Stimulated activated naive CD8-positive, alpha-beta T cell treated with anti-CD3 and anti-CD28 coated beads, Interleukin-15, Interleukin-2, amounts not matched to agents 100 U/mL and 50 U/mL, for 24 hours (primary cell): Measurements from ENCODE around the gene PRG2.

Experiments used
- ATAC-seq: fragments of 150-1000 bp; cut with Tn5 transposase; one replicate; pipeline ENCODE4 v1.10.0; 2021
- DNase-seq: peaks from one replicate; pipeline ENCODE4 v3.0.0; 2021

The PRG2 gene, protein sequence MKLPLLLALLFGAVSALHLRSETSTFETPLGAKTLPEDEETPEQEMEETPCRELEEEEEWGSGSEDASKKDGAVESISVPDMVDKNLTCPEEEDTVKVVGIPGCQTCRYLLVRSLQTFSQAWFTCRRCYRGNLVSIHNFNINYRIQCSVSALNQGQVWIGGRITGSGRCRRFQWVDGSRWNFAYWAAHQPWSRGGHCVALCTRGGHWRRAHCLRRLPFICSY

DNA sequence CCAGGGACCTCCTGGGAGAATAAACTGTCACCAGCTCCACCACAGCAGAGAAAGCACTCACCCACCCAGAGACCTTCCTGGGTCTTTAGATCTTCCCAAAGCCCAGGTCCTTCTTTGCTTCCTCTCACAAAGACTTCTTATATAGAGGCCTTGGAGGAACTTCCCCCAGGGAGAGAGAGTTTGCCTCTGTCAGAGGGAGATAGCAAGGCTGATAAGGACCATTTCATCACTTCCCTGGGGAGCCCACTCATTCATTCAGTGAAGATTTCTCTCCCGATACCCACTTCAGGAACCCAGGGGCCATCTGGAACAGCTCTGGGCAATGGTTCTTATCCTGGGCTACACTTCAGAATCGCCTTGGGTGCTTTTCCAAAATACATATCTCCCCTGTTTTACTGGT lies at the start of gene PRG2:
TSS of gene PRG2 (minus strand) at position 116 of the 400 bp plus-strand sequence. CDS start 706 bp downstream, outside the sequence.
- DNase-seq (no peak), ATAC-seq (no peak)

DNA sequence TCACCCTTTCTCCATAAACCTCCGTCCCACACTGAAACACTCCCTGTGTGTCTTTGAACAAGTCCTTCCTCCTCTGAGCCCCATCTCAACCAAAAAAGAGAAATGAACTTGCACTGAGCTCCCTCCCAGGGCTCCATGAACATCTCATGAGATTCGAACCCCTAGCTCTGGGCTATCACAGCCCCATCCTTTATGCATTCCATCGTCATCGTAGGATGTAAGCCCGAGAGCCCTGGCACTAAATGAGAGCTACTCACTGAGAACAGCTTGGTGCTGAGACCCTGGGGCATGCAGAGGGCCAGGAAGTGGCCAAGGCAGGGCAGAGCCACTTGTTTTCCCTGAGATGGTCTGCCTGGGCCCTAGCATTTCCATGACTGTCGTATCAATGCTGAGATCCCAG lies 49.3 kb upstream of the PRG2 start:
- DNase-seq (no peak), ATAC-seq (no peak)

DNA sequence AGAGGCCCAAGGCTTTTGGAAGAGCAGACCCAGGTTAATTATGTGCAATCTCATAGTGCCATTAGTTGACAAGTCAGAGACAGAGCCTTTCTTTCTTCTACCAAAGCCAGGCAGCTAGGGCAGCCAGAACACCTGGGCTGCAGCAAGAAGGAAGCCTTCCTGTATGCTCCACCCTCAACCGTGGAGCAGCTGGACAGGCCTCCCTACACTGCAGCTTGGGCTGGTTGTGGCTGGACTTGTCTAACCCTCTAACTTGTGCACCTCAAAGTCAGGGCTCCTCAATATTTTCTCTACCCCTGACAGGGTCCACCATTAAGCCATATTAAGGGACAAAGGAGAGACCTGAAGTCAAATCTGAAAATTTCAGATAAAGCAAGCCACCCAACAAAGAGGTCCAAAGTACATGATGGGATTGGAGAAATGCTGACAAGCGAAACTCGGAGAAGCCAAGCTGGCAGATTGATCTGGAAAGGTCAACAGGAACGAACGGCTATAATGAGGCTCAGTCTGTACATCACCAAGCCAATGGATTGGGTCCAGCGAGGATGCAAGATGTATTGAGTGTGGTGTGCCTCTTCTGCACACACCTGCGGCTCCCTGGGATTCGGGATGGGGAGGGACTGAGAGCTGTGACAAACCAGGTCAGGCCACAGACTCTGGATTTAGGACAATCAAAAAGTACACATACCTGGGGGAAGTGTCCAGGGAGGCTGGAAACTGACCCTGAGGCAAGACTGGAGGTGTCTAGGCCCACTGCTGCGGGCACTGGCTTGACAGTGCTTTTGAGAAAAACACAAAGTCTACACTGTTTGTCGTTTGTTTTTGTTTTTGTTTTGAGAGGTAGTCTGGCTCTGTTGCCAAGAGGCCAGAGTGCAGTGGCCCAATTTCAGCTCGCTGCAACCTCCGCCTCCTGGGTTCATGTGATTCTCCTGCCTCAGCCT lies 48.2 kb upstream of the PRG2 start:
- ATAC-seq: no peak

DNA sequence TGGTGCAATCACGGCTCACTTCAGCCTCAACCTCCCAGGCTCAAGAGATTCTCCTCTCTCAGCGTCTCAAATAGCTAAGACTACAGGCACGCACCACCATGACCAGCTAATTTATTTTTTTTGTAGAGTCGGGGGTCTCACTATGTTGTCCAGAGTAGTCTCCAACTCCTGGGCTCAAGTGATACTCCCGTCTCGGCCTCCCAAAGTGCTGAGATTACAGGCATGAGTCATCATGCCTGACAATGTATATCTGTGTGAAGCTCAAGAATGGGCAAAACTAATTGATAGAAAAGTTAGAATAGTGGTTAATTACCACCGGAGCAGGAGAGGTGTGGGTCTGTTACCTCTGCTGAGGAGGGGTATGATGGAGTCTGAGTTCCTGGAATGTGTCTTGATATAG lies 45.6 kb upstream of the PRG2 start:
- DNase-seq (no peak), ATAC-seq (no peak)

More for the DNA sequence above, 48.2 kb upstream of the PRG2 start:
- DNase-seq: no peak

DNA sequence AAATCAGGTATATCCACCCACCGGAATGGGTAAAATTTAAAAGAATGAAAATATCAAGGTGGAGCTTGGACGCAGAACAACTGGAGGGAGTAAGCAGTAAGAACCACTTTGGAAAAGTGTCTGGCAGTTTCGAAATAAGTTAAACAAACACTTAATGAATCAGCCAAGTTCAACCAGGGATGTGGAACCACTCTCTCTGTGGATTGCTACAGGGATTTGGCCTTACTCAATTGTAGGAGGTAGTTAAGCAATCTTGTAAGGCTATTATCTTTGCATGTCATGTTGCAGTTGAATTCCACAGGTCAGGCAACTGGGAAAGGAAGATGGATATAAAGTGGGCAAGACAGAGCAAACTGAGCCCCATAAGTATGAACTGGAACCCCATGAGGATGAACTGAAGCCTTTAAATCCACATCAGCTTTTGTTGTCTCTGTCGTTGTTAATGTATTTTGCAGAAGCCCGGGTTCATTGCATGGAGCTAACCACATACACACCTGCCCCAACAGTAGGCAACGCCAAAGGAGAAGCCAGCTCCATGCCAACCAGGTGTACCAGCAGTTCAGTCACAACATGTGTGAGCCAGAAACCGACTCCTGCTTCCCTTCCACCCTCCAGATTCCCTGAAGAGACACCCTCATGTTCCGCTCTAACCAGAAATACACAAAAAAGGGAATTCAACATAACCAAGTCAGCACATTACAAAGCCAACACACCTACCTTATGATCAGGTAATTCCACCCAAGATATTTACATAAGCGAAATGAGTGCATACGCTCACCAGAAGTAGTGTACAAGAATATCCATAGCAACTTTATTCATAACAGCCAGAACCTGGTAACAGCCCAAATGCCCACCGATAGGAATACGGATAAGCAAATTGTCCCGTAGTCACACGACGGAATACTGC lies 44.4 kb upstream of the PRG2 start:
- no peak for DNase-seq

DNA sequence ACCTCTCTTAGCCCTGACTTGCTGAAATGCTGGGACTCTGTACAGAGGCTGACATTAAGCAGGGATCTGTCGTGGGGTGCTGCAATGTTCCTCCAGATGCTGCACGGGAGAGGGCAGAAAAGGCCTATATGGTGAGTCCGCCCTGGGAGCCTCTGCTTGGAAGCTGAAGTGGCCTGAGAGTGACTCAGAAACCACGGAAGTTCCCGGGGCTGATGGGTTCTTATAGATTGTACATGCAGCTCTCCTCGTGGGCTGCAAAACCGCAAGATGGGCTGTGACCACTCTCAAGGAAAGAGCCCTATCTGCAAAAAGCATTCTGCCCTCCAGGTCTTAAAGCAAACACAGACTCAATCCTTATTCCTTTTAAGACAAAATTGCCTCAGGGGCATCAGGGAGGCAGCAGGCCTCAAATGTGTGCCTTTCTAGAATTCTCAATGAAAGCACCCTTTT lies 42.3 kb upstream of the PRG2 start:
- DNase-seq: peak; percentile 54
- ATAC-seq: peak; percentile 77

More for the DNA sequence above, 44.4 kb upstream of the PRG2 start:
- ATAC-seq: no peak

DNA sequence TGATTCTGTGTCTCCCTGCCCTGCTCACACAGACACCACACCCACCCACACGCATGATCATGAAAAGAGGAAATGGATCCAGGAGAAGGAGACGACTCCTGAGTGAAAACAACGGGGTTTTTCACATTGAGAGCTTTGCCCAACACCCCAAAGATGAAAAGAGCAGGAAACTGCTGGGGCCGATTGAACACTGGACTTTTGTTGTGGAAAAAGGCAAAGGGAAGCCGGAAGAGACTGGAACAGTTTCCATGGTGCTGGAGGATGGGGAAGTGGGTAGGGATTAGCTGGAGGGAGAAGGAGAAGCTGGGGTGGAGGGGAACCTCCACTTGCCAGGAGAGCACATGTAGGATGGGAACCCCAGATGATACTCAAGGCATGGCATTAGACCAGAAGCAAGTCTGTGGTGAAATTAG lies 41.7 kb upstream of the PRG2 start:
- DNase-seq (no peak), ATAC-seq (no peak)

DNA sequence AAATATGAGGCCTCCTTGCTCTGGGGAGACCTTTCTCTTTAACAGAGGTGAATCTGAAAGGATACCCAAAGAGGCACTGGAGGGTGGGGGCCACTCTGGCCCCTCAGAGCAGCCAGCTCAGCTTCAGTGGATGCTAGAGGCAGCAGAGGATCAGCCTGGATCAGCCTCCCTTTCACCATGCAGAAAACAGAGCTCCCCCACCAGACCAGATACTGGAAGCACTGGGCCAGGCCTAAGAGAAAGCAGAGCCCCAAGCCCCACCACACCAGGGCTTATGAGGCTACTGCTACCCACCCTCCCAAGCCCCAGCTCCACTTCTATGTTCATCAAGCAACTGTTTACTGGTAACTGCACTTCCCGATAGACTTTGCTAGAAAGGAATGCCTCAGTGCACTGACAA lies 40.5 kb upstream of the PRG2 start:
- ATAC-seq: no peak
- DNase-seq: no peak

DNA sequence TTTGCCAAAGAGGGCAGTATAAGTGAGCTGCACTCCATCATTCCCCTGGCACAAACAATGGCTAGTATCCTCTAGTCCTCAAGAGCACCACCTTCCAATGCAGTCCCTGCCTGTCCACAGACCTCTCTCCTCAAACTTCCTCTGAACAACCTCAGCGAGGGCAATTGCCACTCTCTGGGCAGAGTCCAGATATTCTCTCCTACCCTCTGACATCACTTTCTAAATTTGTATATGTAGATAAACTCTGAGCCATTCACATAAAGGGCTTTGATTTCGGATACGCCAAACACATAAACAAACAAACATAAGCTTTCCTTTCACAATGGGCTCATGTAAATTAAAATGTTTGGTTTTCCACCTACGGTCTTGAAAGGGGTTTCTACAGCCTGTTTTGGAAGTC lies 39.5 kb upstream of the PRG2 start:
- no peak for ATAC-seq
- DNase-seq: no peak

DNA sequence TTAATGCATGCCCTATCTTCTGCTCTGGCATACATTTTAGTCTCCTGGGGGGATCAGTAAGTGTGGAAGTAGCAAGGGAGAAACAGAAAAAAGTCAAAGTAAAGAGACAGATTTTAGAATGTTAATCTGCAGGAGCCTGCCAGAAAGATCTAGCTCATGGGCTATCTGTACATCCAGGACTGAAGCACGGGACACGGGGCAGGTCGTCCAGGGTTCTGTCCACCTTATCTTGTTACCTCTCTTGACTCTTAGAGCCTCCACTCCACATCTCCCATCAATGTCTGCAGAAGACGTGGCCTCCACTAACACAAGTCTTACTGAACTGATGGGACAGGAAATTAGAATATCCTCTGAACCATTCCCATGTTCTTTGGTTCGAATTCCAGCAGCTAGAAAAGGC lies 38.2 kb upstream of the PRG2 start:
- ATAC-seq: no peak

DNA sequence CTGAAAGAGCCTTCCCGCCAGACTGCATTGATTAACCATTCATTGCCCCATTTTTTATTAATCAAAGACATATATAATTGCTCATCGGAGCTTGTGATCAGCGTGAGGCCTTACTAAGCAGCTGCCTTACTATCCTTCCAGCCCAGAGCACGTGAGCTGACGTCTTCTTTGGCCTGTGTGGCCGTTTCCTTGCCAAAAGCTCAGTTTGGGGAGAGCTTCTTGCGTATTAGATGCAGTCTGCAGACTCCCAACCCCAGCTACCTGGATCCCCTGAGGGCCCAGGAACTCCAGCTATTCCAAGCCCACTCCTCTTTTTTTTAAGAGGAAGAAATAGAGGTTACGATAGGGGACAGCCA lies 37.3 kb upstream of the PRG2 start:
- ATAC-seq: no peak
- DNase-seq: no peak

More for the DNA sequence above, 38.2 kb upstream of the PRG2 start:
- no peak for DNase-seq

DNA sequence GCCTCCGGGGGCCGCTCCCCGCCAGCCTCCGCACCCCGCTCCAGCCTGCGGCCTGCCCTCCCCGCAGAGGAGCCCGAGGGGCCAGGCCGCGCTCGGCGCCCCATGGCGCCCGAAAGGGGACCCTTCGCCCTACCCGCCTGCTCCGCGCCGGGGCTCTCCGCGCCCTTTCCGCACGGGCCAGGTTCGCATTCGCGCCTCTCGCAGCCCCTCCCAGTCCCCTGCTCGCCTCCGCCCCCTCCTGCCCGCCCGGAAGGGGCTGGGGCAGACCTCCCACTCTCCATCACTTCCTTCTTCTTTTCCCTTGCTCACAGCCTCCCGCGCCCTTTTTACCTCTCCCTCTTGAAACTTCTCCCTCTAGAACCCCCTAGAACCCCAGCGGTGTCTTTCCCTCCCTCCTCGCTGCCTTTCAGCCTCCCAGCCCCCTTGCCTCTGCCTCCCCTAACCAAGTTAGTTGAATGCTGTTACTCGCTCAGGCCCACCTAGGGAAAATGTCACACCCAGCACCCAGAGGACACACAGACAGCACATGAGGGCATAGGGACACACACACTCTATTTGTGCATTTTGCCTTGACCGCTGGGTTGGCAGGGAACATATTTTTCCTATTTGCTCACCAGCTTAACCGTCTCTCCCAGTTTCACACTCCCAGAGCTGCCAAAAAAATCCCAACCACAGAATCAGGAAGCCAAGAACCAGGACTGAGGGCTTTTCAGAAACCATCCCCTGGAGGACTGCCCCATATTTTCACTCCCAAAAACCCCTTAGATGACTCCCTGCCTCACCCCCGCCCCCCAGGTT lies 36.7 kb upstream of the PRG2 start, which contains the start of gene SLC43A3:
TSS of gene SLC43A3 (minus strand) at position 193 of the 798 bp plus-strand sequence. CDS start 949 bp downstream, outside the sequence.
- ATAC-seq (peak; percentile 74), DNase-seq (peak; percentile 89)

DNA sequence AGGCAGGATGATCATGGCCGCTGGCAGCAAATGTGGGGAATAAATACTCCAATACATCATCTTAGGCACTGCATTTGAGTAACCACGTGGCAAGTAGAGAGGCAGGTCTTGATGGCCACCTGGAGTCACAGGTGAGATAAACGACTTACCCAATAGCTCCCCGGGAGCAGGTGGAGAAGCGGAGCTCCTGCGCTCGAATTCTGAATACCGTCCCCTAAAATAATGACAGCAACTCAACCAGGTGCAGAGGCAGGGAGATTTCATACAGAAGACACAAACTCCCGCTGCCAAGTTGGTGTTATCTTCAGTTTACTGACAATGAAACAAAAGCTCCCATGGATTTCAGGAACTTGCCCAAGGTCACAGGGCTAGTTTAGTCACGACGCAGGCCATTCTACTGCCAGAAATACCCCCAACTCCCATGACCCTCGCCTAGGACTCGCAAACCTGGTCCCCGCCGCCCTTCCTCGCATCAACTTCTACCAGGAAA lies 36.0 kb upstream of the PRG2 start:
- no peak for DNase-seq
- ATAC-seq: no peak

DNA sequence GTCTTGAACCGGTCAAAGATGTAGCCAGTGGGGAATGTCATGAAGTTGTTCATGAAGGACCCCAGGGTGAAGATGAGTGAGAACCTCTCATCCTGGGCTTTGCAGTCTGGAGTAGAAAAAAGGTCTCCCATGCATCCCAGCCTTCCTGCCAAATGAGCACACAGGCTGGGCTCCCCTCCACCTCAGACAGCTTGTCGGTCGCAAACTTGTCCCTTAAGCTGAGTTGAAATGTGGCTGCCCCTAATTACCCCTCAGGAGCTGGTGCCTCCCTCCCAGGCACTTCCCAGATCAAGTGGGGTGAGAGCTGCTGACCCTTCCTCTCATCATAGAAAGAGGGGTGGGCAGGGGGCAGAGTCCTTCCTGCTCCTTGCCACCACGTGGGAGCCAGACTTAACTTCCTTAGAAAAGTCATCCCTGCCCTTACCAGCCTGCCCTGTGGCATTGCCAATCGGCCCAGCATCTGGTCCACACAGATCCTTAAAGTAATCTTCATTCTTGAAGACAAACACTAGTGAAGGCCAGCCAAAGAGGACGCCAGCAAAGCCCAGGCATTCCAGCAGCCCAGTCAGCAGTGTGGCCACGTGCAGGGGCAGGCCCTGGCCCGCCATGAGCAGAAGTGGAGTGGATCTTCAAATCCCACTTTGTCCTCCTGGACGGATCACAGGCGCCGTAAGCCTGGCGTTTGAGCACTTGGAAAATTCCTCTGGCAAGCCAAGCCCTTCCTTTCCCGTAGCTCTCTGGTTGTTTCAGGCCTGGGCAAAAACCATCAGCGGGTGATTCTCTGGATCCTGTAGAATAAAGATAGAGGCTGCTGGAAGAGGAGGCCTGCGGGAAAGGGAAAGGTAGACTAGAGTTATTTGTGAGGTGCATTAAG lies 35.4 kb upstream of the PRG2 start:
- DNase-seq: peak; percentile 29
- no peak for ATAC-seq

DNA sequence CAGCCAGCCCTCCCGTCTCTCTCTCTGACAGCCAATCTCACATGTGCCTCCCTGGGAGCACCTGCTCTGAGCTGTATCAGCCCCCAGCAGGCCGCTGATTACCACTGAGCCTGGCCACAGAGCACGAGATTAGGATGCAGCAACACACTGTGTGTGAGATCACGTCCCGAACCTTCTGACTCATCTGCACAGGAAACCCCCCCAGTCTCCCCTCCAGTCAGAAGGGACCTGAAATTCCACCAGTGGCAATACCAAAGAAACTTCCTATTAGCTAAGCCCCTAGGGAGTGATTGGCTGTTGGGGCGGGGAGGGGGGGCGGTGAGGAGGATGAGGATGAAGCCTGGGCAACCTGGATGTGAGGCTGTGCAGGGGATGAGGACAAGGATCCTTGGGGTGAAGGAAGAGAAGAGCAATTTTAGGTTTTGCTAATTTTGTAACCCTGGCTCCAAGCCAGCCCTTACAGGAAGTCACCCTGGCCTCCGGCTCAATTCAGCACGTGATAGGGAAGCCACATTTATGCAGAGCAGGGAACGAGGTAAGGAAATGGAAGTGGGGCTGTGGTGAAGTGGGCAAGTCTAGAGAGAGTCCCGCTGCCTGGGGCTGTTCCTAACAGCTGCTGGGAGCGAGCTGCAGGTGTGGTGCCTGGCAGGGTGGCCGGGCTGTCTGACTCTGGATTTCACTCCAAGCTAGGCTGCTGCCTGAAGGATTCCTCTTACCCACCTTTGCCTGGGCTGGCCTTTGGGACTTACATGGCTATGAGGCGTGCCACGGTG lies 34.5 kb upstream of the PRG2 start:
- DNase-seq (peak; percentile 87), ATAC-seq (peak; percentile 96)

DNA sequence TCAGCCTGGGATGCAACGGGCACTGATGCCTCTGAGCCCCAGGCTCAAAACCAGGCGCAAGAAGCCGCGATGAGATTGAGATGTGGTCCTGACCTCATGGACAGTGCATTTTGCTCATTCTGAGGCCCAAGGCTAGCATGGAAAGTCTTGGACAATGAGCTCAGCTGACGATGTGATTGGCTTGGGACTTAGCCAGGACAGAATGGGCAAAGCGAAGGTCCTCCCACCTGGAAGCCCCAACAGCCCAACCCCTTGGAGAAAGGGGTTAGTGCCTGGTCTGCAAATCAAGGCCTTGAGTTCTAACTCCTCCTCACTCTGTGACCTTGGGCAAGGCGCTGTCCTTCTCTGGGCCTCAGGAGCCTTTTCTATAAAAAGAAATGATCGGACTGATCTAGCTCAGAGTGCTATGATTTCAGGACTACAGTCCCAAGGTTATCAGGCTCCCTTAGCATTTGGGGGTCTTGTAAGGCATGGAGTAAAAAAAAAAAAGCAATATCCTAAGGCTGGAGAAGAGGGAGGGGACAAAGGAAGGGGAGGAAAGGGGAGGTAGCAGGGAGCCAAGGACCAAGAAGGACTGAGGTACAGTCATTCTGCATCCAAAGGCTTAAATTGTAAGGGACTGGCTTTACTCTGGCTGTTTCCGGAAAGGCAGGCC lies 33.8 kb upstream of the PRG2 start:
- no peak for DNase-seq
- no peak for ATAC-seq

DNA sequence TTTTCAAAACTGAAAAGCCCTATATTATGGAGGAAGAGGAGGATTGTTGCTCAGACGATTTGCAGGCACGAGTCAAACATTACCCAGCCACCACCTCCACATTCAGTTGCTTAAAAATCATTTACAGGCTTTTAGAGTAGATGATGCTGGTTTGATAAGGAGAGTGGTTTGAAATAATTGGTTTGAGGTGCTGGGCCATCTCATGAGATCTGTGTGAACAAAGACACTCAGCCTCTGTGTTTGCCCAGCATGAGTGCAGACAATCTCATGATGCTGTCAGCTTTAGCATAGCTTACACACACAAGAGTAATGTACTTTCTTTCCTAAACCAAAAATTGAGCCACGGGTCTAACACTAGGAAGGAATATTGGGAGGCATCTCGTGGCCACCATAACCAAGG lies 32.2 kb upstream of the PRG2 start:
- DNase-seq (no peak), ATAC-seq (no peak)

DNA sequence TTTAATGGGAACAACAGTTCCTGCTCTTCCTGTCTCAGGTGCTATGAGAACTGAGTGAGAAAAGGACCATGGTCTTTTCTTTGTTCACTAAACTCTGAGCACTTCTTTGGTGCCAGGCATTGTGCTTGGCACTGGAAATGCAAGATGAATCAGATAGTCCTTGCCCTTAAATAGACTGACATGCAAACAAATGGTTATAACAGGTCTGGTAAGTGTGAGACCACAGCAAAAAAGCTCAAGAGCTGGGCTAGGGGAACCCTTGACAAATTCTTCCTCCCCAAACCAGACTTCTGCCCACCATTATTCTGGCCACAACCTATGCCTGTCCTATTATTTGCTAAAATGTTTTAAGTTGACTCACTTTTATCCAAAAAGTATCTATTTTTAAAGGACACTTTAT lies 31.4 kb upstream of the PRG2 start:
- DNase-seq: no peak
- no peak for ATAC-seq

DNA sequence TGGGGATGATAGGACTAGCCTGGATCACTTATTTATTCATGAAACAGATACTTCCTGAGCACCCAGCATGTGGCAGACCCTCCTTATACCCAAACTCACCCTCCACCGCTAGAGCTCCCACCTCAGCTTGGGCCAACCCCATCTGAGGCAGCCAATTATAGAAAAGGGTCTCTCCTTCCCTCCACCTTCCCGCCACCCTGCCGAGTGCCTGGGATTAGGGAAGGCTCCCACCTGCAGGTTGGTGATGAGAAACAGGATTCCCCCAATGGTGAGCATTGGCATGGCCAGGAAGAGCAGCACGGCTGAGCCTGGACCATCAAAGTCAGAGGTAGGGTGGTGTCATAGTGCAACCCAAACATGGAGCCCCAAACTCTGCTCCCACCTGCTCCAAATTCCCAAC lies 30.6 kb upstream of the PRG2 start:
- DNase-seq: no peak
- ATAC-seq: no peak
